Endothelial cell of umbilical vein (primary cell): ENCODE data around the gene BMERB1. TPM values are rescaled to one million over a fixed set of nuclear protein-coding genes. Genes with fewer than 3 reads are reported as not detected.

Experiments
- BruUV-seq: library from RNA; stranded (reverse); fragments of 400-500 nt; replicated peaks from 2 replicates; lab custom pipeline; 2021; lab: Mats Ljungman, UMichigan
- CTCF ChIA-PET: fragments of 300-600, 350-600 bp; sonication (Branson Sonifier 250); formaldehyde crosslinking; loops from one replicate; lab custom pipeline; 2021; ENCODE audit warnings: antibody characterized with exemption, inconsistent platforms; lab: Charles Lee
- POLR2A ChIA-PET: fragments of 300-600, 350-600 bp; sonication (Branson Sonifier 250); formaldehyde crosslinking; loops from one replicate; lab custom pipeline; 2021; ENCODE audit warnings: antibody characterized with exemption, inconsistent platforms; lab: Charles Lee
- DNase-seq: peaks from one replicate; pipeline ENCODE4 v3.0.0-alpha.2; 2011; ENCODE audit warnings: low read depth, low spot score
- FAIRE-seq: peaks from 2 replicates; lab custom pipeline; 2011; peaks lifted over from hg19 to GRCh38; lab: Jason Lieb, UNC
- H2AFZ ChIP-seq: 2 replicates; pipeline ENCODE4 v1.6.0; 2012; ENCODE audit warnings: low read depth, low read length, control low read depth, inconsistent platforms
- H3K27ac ChIP-seq: 2 replicates; pipeline ENCODE4 v1.5.1; 2011; ENCODE audit warnings: low read depth, mild to moderate bottlenecking, control low read depth, low read length, moderate library complexity; ENCODE audit not compliant: insufficient read depth
- H3K27me3 ChIP-seq, 2 experiments: 2 replicates each; pipeline versions ENCODE4 v1.6.0 to v1.6.1; 2011; ENCODE audit warnings: low read length in 2 of 2, mixed read lengths in 1 of 2; ENCODE audit not compliant: control insufficient read depth in 2 of 2, insufficient read depth in 2 of 2
- H3K36me3 ChIP-seq, 2 experiments: 2 replicates in 1 of 2; 3 replicates in 1 of 2; pipeline ENCODE4 v1.5.1; 2011; ENCODE audit warnings: low read length in 2 of 2, mild to moderate bottlenecking in 1 of 2, moderate library complexity in 1 of 2; ENCODE audit not compliant: control insufficient read depth in 2 of 2, insufficient read depth in 2 of 2; ENCODE audit errors: extremely low read depth in 1 of 2
- H3K4me1 ChIP-seq: 3 replicates; pipeline ENCODE4 v1.5.1; 2011; ENCODE audit warnings: mild to moderate bottlenecking, low read length; ENCODE audit not compliant: control insufficient read depth, insufficient read depth; ENCODE audit errors: extremely low read depth
- H3K4me2 ChIP-seq: 2 replicates; pipeline ENCODE4 v1.6.1; 2011; ENCODE audit warnings: low read length, control low read depth, mixed read lengths; ENCODE audit not compliant: insufficient read depth
- H3K4me3 ChIP-seq, 3 experiments: fragments of 200-600 bp in 1 of 3; sonication (generic), shearing (Covaris generic) in 1 of 3; replicated peaks in 1 of 3; 2 replicates each; pipeline ENCODE4 v1.5.1; 2011 to 2016; ENCODE audit warnings: control low read depth in 3 of 3, low read length in 3 of 3, mild to moderate bottlenecking in 2 of 3, inconsistent platforms in 1 of 3, low read depth in 1 of 3, moderate library complexity in 1 of 3; ENCODE audit not compliant: insufficient read depth in 1 of 3
- H3K79me2 ChIP-seq: 2 replicates; pipeline ENCODE4 v1.6.0; 2012; ENCODE audit warnings: low read length, inconsistent platforms; ENCODE audit not compliant: control insufficient read depth, insufficient read depth
- H3K9ac ChIP-seq: replicated peaks from 2 replicates; pipeline ENCODE3; 2011; ENCODE audit warnings: low read length, control low read depth; ENCODE audit not compliant: insufficient read depth; ENCODE audit errors: extremely low read depth
- H3K9me1 ChIP-seq: replicated peaks from 3 replicates; pipeline ENCODE4 v1.6.0; 2011; ENCODE audit warnings: mild to moderate bottlenecking, low read length; ENCODE audit not compliant: control insufficient read depth, insufficient read depth; ENCODE audit errors: extremely low read depth
- H3K9me3 ChIP-seq: replicated peaks from 2 replicates; pipeline ENCODE4 v1.5.1; 2012; ENCODE audit warnings: low read length, inconsistent platforms; ENCODE audit not compliant: control insufficient read depth, insufficient read depth
- H4K20me1 ChIP-seq: replicated peaks from 2 replicates; pipeline ENCODE3; 2011; ENCODE audit warnings: mild to moderate bottlenecking, low read length; ENCODE audit not compliant: control insufficient read depth, insufficient read depth; ENCODE audit errors: extremely low read depth
- EZH2 ChIP-seq: IDR thresholded peaks from 2 replicates; pipeline ENCODE4 v1.6.1; 2012; ENCODE audit warnings: borderline replicate concordance, low read depth, mild to moderate bottlenecking, moderate library complexity, low read length, inconsistent platforms; ENCODE audit not compliant: severe bottlenecking
- FOS ChIP-seq: IDR thresholded peaks from 2 replicates; pipeline ENCODE4 v1.6.1; 2011; ENCODE audit warnings: mild to moderate bottlenecking, low read length, moderate library complexity, borderline replicate concordance; ENCODE audit not compliant: insufficient read depth
- GATA2 ChIP-seq: IDR thresholded peaks from 2 replicates; pipeline ENCODE4 v1.7.0; 2011; ENCODE audit warnings: low read depth, mild to moderate bottlenecking, moderate library complexity, mixed read lengths, low read length; ENCODE audit not compliant: insufficient read length, insufficient read depth
- JUN ChIP-seq: IDR thresholded peaks from 2 replicates; pipeline ENCODE4 v1.6.1; 2011; ENCODE audit warnings: borderline replicate concordance, low read depth; ENCODE audit not compliant: insufficient read length, insufficient read depth
- MYC ChIP-seq: IDR thresholded peaks from one replicate; pipeline ENCODE4 v1.6.1; 2011; ENCODE audit warnings: mild to moderate bottlenecking, low read depth, low read length
- POLR2A ChIP-seq: IDR thresholded peaks from 2 replicates; pipeline ENCODE4 v1.6.1; 2012; ENCODE audit warnings: low read depth, mild to moderate bottlenecking, control low read depth, low read length
- POLR2AphosphoS5 ChIP-seq: IDR thresholded peaks from 2 replicates; pipeline ENCODE4 v1.6.1; 2012; ENCODE audit warnings: low read depth, mild to moderate bottlenecking, control low read depth, low read length, moderate library complexity; ENCODE audit not compliant: insufficient read depth
- dilution Hi-C: fragments of 300-500 bp; cut with MboI; formaldehyde crosslinking; loops from one replicate; pipeline ENCODE4 v1.15.0; 2019; ENCODE audit warnings: low sequenced_read_pairs; ENCODE audit not compliant: extremely low pct_ligation_motif_present
- intact Hi-C: fragments of 100-400 bp; cut with micrococcal nuclease; formaldehyde crosslinking; loops from one replicate; pipeline ENCODE4 v1.10.0; 2022
- polyA plus RNA-seq, 4 experiments: library from polyadenylated mRNA; depleted of rRNA in 3 of 4; stranded (reverse) in 3 of 4; unstranded in 1 of 4; fragments of >200 nt; gene quantifications; 2 replicates each; pipeline versions ENCODE4 v1.2.1 to v1.2.3, GENCODE V29; 2011 to 2012; ENCODE audit warnings: missing spikeins in 1 of 4
- total RNA-seq: library from RNA; stranded (reverse); gene quantifications from 2 replicates; pipeline ENCODE4 v1.2.3, GENCODE V29; 2021
- TF ChIP-seq, protein P1 (sequence below): IDR thresholded peaks from 2 replicates; pipeline ENCODE4 v1.6.1; 2011; ENCODE audit not compliant: insufficient read depth, insufficient read length
- TF ChIP-seq, protein P2 (sequence below), 2 donors: IDR thresholded peaks; 1 replicate in 1 of 2; 2 replicates in 1 of 2; pipeline ENCODE4 v1.5.1; 2011; ENCODE audit warnings: low read length in 2 of 2, mild to moderate bottlenecking in 2 of 2, moderate library complexity in 2 of 2, control low read depth in 1 of 2, inconsistent platforms in 1 of 2, low read depth in 1 of 2; ENCODE audit not compliant: insufficient read depth in 1 of 2; ENCODE audit errors: extremely low read depth in 1 of 2

BMERB1 gene
- total and polyA plus RNA-seq, 2 donors (not counting 3 experiments of a cell fraction or from before 2014, with no cell fraction given) = 14.1 to 17.4 TPM

DNA sequence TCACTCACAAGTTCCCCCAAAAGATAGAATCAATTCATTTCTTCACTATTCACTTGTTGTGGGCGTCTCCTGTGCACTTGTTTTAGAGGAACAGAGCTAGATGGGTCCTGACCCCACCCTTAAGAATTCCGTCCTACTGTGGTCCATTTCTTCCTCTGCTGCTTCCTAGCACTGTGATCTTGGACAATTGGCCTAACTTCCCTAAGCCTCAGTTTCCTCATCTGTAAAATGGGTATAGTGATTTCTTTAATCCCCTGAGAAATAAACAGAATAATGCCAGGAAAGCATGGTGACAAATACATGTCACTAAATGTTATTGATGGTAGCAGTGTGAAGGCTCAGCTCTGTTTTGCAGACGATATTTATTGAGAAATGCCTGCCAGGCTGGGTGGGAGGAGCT is 9.9 kb downstream of the BMERB1 start:
- Histone ChIP-seq H3K9me3 (no peaks in the 10 kb centered on the region), H2AFZ (no peak overlapping the region), H3K79me2 (no peaks in the 10 kb centered on the region), H3K4me2 (no peak overlapping the region), H3K4me3 (no peak overlapping the region), H4K20me1 (no peaks in the 10 kb centered on the region), H3K9ac (no peak overlapping the region), H3K27me3 (no peaks in the 10 kb centered on the region), H3K27ac (no peak overlapping the region), H3K4me1 (peaks cover 3% of the 10 kb centered on the region), H3K9me1 (no peaks in the 10 kb centered on the region), H3K36me3 (no peaks in the 10 kb centered on the region)
- no peak for FAIRE-seq
- intact Hi-C loops = no loop called here
- ChIA-PET POLR2A (no interaction called here), CTCF (interaction anchor here (1.5 to 3.5 kb wide), 2 partner anchors 9 to 17 kb away, joined by 4 to 15 read pairs; partner anchors contain the start of gene BMERB1)
- no TSS peak for BruUV-seq
- TF ChIP-seq JUN (no peak), FOS (no peak), POLR2AphosphoS5 (no peak), EZH2 (no peak), GATA2 (no peak), MYC (no peak), POLR2A (no peak)
- TF ChIP-seq, protein P1, sequence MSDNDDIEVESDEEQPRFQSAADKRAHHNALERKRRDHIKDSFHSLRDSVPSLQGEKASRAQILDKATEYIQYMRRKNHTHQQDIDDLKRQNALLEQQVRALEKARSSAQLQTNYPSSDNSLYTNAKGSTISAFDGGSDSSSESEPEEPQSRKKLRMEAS = no peak
- TF ChIP-seq, protein P2, sequence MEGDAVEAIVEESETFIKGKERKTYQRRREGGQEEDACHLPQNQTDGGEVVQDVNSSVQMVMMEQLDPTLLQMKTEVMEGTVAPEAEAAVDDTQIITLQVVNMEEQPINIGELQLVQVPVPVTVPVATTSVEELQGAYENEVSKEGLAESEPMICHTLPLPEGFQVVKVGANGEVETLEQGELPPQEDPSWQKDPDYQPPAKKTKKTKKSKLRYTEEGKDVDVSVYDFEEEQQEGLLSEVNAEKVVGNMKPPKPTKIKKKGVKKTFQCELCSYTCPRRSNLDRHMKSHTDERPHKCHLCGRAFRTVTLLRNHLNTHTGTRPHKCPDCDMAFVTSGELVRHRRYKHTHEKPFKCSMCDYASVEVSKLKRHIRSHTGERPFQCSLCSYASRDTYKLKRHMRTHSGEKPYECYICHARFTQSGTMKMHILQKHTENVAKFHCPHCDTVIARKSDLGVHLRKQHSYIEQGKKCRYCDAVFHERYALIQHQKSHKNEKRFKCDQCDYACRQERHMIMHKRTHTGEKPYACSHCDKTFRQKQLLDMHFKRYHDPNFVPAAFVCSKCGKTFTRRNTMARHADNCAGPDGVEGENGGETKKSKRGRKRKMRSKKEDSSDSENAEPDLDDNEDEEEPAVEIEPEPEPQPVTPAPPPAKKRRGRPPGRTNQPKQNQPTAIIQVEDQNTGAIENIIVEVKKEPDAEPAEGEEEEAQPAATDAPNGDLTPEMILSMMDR (IDR thresholded peaks at IDR 0.05; ENCODE audit: extremely low read depth in 1 of 2, insufficient read depth in 1 of 2, low read depth in 1 of 2, low read length in 2 of 2) = no peak
- no peak for DNase-seq
- dilution Hi-C loops = no loop called here
